ENCODE results near the gene FAM174C. TPM values are rescaled to one million over a fixed set of nuclear protein-coding genes. Genes with fewer than 3 reads are reported as not detected.

The FAM174C gene
- total and polyA plus RNA-seq, 4 donors = 14.6 to 79.8 (median 33.8) TPM

GRCh38 chr19:1289686-1290025, 14.3 kb downstream of the FAM174C start (continued):
- TF ChIP-seq JUND (IDR thresholded peaks at IDR 0.05) (no peak), YY1 (IDR thresholded peaks at IDR 0.05) (no peak)

GRCh38 chr19:1290196-1290702, 14.9 kb downstream of the FAM174C start:
- H3K4me1 ChIP-seq (ENCODE audit: control insufficient read depth in 4 of 4, insufficient read depth in 4 of 4, low read length in 3 of 4) = peaks cover 20 to 60% (median 29%) of the 10 kb centered on the region in 4 donors
- no peaks in the 10 kb centered on the region for H3K9me3 ChIP-seq (ENCODE audit: control insufficient read depth in 4 of 4, low read length in 3 of 4)
- no peak overlapping the region for H3K4me3 ChIP-seq (ENCODE audit: low read depth in 1 of 3, low read length in 3 of 3)
- TF ChIP-seq NR2F2 (IDR thresholded peaks at IDR 0.05) = no peak
- TF ChIP-seq JUND (IDR thresholded peaks at IDR 0.05) = no peak
- no peak for TF ChIP-seq EGR1 (IDR thresholded peaks at IDR 0.05; ENCODE audit: low read depth in 2 of 2)
- TF ChIP-seq RAD21 (IDR thresholded peaks at IDR 0.05) = no peak
- TF ChIP-seq ATF3 (IDR thresholded peaks at IDR 0.05) = no peak
- TF ChIP-seq FOXA1 (IDR thresholded peaks at IDR 0.05) = no peak
- no peak for TF ChIP-seq YY1 (IDR thresholded peaks at IDR 0.05)
- TF ChIP-seq HNF4G (IDR thresholded peaks at IDR 0.05) = no peak
- no peak for TF ChIP-seq SP1 (IDR thresholded peaks at IDR 0.05)
- TF ChIP-seq HNF4A (conservative IDR thresholded peaks at IDR 0.05) = no peak
- TF ChIP-seq FOXA2 (IDR thresholded peaks at IDR 0.05) = no peak
- no peak for TF ChIP-seq REST (IDR thresholded peaks at IDR 0.05)
- TF ChIP-seq GABPA (IDR thresholded peaks at IDR 0.05 in 1 of 2, conservative IDR thresholded peaks at IDR 0.05 in 1 of 2) = no peak
- TF ChIP-seq CTCF (IDR thresholded peaks at IDR 0.05; ENCODE audit: low read depth, low read length, missing input control) = no peak
- DNase-seq (ENCODE audit: low spot score) = no peak
- WGBS = 89% methylated on average over 24 of the region's 24 CpGs
- H3K9ac ChIP-seq (ENCODE audit: low read depth in 1 of 2, low read length in 2 of 2) = no peak overlapping the region
- no peaks in the 10 kb centered on the region for H3K36me3 ChIP-seq (ENCODE audit: control insufficient read depth in 4 of 4, insufficient read depth in 3 of 4, low read depth in 1 of 4, low read length in 3 of 4)
- no peak overlapping the region for H3K27ac ChIP-seq (ENCODE audit: low read depth in 1 of 2, low read length in 2 of 2)
- no peaks in the 10 kb centered on the region for H3K27me3 ChIP-seq (ENCODE audit: control insufficient read depth in 4 of 4, insufficient read depth in 4 of 4, low read length in 3 of 4)

GRCh38 chr19:1290703-1291651, 15.6 kb downstream of the FAM174C start:
- H3K9ac ChIP-seq (ENCODE audit: low read depth in 1 of 2, low read length in 2 of 2) = no peak overlapping the region
- no peak for DNase-seq (ENCODE audit: low spot score)

More at GRCh38 chr19:1290703-1291651, 15.6 kb downstream of the FAM174C start:
- Histone ChIP-seq H3K27me3 (ENCODE audit: control insufficient read depth in 4 of 4, insufficient read depth in 4 of 4, low read length in 3 of 4) (no peaks in the 10 kb centered on the region), H3K9me3 (ENCODE audit: control insufficient read depth in 4 of 4, low read length in 3 of 4) (no peaks in the 10 kb centered on the region), H3K4me1 (ENCODE audit: control insufficient read depth in 4 of 4, insufficient read depth in 4 of 4, low read length in 3 of 4) (peaks cover 19 to 60% (median 29%) of the 10 kb centered on the region in 4 donors), H3K27ac (ENCODE audit: low read depth in 1 of 2, low read length in 2 of 2) (no peak overlapping the region), H3K4me3 (ENCODE audit: low read depth in 1 of 3, low read length in 3 of 3) (no peak overlapping the region), H3K36me3 (ENCODE audit: control insufficient read depth in 4 of 4, insufficient read depth in 3 of 4, low read depth in 1 of 4, low read length in 3 of 4) (no peaks in the 10 kb centered on the region)
- TF ChIP-seq YY1 (IDR thresholded peaks at IDR 0.05) (no peak), GABPA (IDR thresholded peaks at IDR 0.05 in 1 of 2, conservative IDR thresholded peaks at IDR 0.05 in 1 of 2) (no peak), EGR1 (IDR thresholded peaks at IDR 0.05; ENCODE audit: low read depth in 2 of 2) (no peak), FOXA1 (IDR thresholded peaks at IDR 0.05) (no peak), NR2F2 (IDR thresholded peaks at IDR 0.05) (no peak), HNF4G (IDR thresholded peaks at IDR 0.05) (no peak), FOXA2 (IDR thresholded peaks at IDR 0.05) (no peak), JUND (IDR thresholded peaks at IDR 0.05) (no peak), HNF4A (conservative IDR thresholded peaks at IDR 0.05) (no peak)
- whole genome bisulfite sequencing = 79% methylated on average over 40 of the region's 40 CpGs

All from liver (tissue), 9 donors.